Activated naive CD8-positive, alpha-beta T cell (primary cell): ENCODE measurements around the gene DENND4B.

ENCODE experiments used
- H3K27ac Mint-ChIP-seq: one replicate; pipeline ENCODE4 v1.8.0; 2021; ENCODE audit warnings: mixed read lengths
- H3K27me3 Mint-ChIP-seq: one replicate; pipeline ENCODE4 v1.8.0; 2021; ENCODE audit warnings: mixed read lengths
- H3K36me3 Mint-ChIP-seq: one replicate; pipeline ENCODE4 v1.8.0; 2021; ENCODE audit warnings: mixed read lengths
- H3K4me1 Mint-ChIP-seq: one replicate; pipeline ENCODE4 v1.8.0; 2021; ENCODE audit warnings: low read depth, mixed read lengths
- H3K4me3 Mint-ChIP-seq: one replicate; pipeline ENCODE4 v1.8.0; 2021; ENCODE audit warnings: mild to moderate bottlenecking, mixed read lengths
- H3K9me3 Mint-ChIP-seq: one replicate; pipeline ENCODE4 v1.8.0; 2021; ENCODE audit warnings: low read depth, mixed read lengths

The DENND4B gene

DNA sequence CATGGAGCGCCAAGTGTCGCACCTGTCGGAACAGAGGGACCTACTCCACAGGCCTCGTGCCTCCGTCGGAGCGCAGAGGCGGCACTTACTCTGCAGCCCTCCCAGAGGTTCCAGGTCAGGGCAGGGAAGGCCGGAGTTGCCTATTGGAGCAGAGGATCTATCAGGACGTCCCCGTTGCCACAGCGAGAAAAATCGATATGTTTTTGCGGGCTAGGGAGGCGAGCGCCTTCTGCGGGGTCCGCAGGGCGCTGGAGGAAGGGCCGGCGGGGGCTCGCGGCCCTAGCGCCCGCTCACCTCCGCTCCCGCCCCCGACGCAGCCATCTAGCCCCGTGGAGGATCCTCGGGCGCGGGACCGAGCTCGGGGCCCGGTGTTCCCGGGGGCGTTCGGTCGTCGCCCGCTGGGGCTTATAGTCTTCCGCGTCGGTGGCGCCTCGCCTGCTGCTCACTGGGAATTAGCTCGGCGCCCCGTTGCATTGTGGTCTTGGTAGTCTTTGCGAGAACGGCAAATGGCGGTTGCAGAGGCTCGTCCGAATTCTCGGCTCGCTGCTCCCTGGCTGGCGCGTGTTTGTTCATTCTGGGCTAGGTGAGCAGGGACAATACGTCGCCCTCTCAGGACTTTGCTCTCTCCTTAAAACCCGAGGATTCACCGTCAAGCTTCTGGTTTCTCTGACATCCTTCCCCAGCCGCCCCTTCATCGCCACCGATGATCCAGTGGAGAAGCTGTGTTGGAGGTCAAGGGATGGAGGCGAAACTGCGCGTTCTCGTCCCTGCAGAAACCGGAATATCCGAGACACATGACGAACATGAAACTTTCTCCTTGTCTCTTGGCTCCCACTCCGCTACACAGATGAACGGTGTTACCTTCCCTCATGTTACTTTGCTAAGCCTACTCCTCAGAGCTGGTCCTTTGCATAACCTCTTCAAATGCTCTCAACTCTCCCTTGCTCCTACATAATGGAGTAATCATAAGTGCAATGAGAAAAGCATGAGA, 31.0 kb upstream of the DENND4B start, which contains the start of gene JTB:
JTB (minus strand) TSS at position 425 of the 991 bp plus-strand sequence; CDS start at position 3, 422 bp downstream.
- peak within 1 kb of the TSS; percentile 98 for H3K27ac Mint-ChIP-seq
- H3K9me3 Mint-ChIP-seq, result no peaks in the 10 kb centered on the region
- no peaks in the 10 kb centered on the region for H3K27me3 Mint-ChIP-seq
- peaks cover 38% of the 10 kb centered on the region for H3K4me1 Mint-ChIP-seq
- H3K36me3 Mint-ChIP-seq, result peaks cover 5% of the 10 kb centered on the region
- peak within 1 kb of the TSS; percentile 97 for H3K4me3 Mint-ChIP-seq

DNA sequence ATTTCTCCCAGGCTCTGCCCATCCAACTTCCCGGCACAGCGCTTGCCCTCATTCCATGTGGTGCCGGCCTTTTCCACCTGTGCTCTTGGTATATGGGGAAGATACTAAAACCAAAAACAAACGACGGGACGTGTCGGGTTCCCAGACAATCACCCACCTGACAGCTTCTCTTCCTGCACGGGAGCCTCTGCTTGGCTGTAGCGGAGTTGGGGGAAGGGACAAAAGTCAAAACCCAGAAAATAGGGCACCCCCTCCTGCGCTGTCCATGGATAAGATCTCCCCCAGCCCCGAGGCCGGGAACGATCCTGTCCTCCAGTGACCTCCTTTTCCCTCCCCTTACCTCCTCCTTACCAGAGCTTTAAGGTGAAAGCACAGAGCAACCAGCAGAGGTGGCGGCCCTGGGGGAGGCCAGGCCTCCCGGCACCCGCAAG, 30.3 kb upstream of the DENND4B start:
- peaks cover 44% of the 10 kb centered on the region for H3K4me1 Mint-ChIP-seq
- no peaks in the 10 kb centered on the region for H3K27me3 Mint-ChIP-seq
- H3K36me3 Mint-ChIP-seq, result peaks cover 5% of the 10 kb centered on the region
- peak overlapping the region; percentile 97 for H3K4me3 Mint-ChIP-seq
- H3K27ac Mint-ChIP-seq, result peak overlapping the region; percentile 98
- H3K9me3 Mint-ChIP-seq, result no peaks in the 10 kb centered on the region

DNA sequence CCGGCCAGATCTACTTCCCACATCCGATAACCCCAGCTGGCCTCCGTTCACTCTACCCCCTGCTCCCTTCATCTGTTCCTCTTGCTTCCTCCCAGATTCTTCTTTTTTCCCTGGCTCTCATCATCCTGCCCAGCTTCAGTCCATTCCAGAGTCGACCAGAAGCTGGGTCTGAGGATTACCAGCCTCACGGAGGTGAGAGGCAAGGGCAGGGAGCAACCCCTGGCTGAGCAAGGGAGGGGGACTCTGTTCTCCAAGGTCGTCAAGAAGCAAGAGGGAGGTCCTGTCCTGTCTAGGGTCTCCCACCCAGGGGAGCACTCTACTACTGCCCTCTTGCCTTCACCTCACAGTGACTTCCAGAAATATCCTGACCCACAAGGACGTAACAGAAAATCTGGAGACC, 27.0 kb upstream of the DENND4B start:
- H3K4me3 Mint-ChIP-seq, result no peak overlapping the region
- H3K36me3 Mint-ChIP-seq, result peaks cover 5% of the 10 kb centered on the region
- peaks cover 44% of the 10 kb centered on the region for H3K4me1 Mint-ChIP-seq
- H3K9me3 Mint-ChIP-seq, result no peaks in the 10 kb centered on the region
- H3K27me3 Mint-ChIP-seq, result no peaks in the 10 kb centered on the region
- H3K27ac Mint-ChIP-seq, result peak overlapping the region; percentile 71

DNA sequence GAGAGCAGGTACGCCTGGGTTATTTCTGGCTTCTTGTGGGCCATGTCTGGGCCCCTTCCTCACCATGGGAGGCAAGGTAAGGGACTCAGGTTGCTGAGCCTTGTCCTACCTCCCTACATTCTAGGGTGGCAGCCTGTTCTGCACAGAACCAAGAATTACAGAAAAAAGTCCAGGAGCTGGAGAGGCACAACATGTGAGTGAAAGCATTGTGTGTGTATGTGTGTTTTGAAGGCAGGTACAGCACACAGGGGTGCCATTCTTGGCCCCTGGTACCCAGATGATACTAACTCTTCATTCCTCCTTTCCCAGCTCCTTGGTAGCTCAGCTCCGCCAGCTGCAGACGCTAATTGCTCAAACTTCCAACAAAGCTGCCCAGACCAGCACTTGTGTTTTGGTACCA, 26.6 kb upstream of the DENND4B start:
- no peaks in the 10 kb centered on the region for H3K27me3 Mint-ChIP-seq
- H3K9me3 Mint-ChIP-seq, result no peaks in the 10 kb centered on the region
- no peak overlapping the region for H3K4me3 Mint-ChIP-seq
- H3K36me3 Mint-ChIP-seq, result peaks cover 5% of the 10 kb centered on the region
- peak overlapping the region; percentile 58 for H3K27ac Mint-ChIP-seq
- peaks cover 39% of the 10 kb centered on the region for H3K4me1 Mint-ChIP-seq

DNA sequence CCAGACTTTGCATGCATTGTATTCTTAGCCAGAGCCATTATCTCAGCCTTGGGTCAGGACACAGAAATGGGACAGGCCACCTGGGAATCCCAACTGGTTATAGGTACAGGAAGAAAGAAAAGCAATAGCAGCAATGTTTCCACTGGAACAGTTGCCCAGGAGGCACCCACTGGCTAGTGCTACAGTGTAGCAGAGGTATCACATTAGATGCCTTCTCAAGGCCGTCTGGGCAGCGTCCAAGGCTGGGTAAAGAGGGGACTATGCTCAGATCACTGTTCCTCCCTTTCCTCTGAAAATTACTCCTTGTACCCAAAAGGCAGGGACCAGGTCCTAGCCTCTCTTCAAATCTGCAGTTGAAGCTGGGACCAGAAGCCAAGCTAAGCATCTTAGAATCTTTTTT, 23.8 kb upstream of the DENND4B start:
- peaks cover 47% of the 10 kb centered on the region for H3K4me1 Mint-ChIP-seq
- no peak overlapping the region for H3K4me3 Mint-ChIP-seq
- H3K27me3 Mint-ChIP-seq, result no peaks in the 10 kb centered on the region
- H3K36me3 Mint-ChIP-seq, result no peaks in the 10 kb centered on the region
- H3K27ac Mint-ChIP-seq, result no peak overlapping the region
- no peaks in the 10 kb centered on the region for H3K9me3 Mint-ChIP-seq

DNA sequence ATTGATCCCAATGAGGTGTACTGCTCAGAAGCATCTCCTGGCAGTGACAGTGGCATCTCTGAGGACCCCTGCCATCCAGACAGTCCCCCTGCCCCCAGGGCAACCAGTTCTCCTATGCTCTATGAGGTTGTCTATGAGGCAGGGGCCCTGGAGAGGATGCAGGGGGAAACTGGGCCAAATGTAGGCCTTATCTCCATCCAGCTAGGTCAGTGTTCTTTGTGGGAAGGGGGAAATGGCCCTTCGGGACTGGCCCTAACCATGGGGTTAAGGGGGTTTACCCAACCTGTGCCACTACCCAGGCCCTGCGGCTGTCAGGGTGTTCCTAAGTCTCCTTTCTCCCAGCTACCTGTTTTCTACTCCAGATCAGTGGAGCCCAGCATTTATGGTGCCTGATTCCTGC, 22.5 kb upstream of the DENND4B start:
- Mint-ChIP-seq H3K36me3 (no peaks in the 10 kb centered on the region), H3K27ac (peak overlapping the region; percentile 68), H3K9me3 (no peaks in the 10 kb centered on the region), H3K4me1 (peaks cover 44% of the 10 kb centered on the region), H3K4me3 (peak overlapping the region; percentile 10), H3K27me3 (no peaks in the 10 kb centered on the region)

DNA sequence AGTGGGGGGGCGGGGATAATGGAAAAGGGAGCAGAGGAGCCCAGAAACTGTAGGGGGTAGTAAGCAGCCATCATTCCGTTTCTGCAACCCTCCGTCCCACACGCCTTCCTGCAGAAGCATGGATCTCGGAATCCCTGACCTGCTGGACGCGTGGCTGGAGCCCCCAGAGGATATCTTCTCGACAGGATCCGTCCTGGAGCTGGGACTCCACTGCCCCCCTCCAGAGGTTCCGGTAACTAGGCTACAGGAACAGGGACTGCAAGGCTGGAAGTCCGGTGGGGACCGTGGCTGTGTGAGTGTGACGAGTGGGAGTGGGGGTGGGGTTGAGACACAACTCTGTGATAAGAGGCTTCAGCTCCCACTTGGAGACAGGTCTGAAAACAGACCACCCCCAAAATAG, 21.9 kb upstream of the DENND4B start:
- Mint-ChIP-seq H3K9me3 (no peaks in the 10 kb centered on the region), H3K36me3 (no peaks in the 10 kb centered on the region), H3K27ac (peak overlapping the region; percentile 91), H3K4me1 (peaks cover 48% of the 10 kb centered on the region), H3K27me3 (no peaks in the 10 kb centered on the region), H3K4me3 (no peak overlapping the region)

DNA sequence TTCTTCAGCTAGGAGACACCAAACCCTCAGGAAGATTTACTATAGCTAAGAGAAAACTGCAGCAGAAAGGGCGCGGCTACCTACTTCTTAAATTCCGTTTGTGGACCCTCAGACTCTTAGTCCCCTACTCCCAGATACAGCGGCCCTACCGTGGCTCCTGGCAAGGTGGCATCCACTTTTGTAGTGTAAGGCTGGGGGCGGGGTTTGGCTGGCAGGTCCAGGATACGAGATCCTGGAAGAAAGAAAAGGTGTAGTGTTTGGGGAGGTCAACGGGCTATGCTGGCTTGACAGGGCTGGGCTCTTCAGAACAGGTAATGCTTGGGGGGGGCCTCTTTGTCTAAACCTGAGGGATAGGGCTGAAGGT, 21.5 kb upstream of the DENND4B start:
- Mint-ChIP-seq H3K4me3 (peak overlapping the region; percentile 90), H3K9me3 (no peaks in the 10 kb centered on the region), H3K27me3 (no peaks in the 10 kb centered on the region), H3K27ac (peak overlapping the region; percentile 91), H3K36me3 (no peaks in the 10 kb centered on the region), H3K4me1 (peaks cover 45% of the 10 kb centered on the region)

DNA sequence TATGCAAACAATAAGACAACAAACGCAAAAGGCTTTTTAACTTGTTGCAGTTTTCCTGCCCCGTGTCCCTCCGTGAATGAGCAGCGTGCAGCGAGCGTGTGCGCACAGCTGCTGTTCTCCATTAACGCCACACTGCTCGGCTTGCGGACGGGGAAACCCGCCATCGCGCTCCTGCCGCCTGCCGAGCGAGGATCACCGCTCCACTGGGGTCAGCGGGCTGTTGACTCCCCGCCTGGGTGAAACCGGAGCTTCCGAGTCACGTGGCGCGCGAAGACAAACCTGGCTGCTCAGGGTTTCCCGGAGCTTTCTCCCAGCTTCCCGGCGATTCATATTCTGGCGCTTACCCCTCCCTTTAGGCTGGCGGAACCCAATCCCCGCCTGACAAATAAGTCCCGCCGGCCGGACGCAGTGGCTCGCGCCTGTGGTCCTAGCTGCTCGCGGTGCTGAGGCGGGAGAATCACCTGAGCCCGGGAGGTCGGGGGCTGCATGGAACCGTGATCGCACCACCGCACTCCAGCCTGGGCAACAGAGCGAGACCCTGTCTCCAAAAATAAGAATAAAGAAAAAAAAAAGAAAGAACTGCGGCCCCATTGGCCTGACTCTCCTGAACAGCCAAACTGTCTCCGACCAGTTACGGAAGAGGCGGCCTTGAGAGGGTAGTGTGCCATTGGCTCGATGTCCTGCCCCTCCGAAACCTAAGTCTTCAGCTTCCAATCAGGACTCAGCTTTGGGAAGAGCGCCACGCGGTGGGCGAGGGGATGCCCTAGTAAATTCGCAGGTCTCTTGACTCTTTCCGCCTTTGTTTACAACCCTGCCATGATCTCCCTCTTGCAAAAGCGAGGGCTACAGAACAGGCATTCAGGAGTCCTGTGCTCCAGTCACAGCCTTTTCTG, 20.8 kb upstream of the DENND4B start, which contains the start of gene CREB3L4:
CREB3L4 (plus strand) TSS at position 796 of the 893 bp plus-strand sequence. CDS start 624 bp downstream, outside the sequence.
- Mint-ChIP-seq H3K4me1 (peaks cover 49% of the 10 kb centered on the region), H3K36me3 (no peaks in the 10 kb centered on the region), H3K9me3 (no peaks in the 10 kb centered on the region), H3K4me3 (peak within 1 kb of the TSS; percentile 90), H3K27me3 (no peaks in the 10 kb centered on the region), H3K27ac (peak within 1 kb of the TSS; percentile 91)

DNA sequence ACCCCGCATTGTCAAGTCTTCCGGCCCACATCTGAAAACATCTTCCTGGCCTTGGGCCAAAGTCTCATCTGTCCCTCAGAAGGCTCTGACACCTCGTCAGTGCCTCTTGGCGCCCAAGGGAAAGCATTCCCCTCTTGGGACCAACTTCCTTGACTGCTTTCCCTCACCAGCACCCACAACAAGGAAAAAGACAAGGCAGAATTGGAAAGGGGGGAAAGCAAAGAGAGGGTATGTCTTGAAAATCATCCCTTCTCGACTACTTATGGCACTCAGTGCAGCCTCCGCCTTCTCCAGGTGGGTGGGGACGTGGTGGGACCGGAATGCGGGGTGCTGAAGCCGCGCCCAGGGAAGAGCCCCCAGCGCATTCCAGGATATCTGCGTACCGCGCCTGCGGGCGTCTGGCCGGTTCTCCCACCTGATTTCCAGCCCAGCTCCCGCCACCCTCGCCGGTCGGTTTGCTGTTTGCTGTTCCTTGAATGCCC, 17.4 kb upstream of the DENND4B start:
- H3K4me3 Mint-ChIP-seq, result peak overlapping the region; percentile 98
- peaks cover 53% of the 10 kb centered on the region for H3K4me1 Mint-ChIP-seq
- H3K36me3 Mint-ChIP-seq, result no peaks in the 10 kb centered on the region
- no peaks in the 10 kb centered on the region for H3K27me3 Mint-ChIP-seq
- H3K9me3 Mint-ChIP-seq, result no peaks in the 10 kb centered on the region
- peak overlapping the region; percentile 99 for H3K27ac Mint-ChIP-seq

DNA sequence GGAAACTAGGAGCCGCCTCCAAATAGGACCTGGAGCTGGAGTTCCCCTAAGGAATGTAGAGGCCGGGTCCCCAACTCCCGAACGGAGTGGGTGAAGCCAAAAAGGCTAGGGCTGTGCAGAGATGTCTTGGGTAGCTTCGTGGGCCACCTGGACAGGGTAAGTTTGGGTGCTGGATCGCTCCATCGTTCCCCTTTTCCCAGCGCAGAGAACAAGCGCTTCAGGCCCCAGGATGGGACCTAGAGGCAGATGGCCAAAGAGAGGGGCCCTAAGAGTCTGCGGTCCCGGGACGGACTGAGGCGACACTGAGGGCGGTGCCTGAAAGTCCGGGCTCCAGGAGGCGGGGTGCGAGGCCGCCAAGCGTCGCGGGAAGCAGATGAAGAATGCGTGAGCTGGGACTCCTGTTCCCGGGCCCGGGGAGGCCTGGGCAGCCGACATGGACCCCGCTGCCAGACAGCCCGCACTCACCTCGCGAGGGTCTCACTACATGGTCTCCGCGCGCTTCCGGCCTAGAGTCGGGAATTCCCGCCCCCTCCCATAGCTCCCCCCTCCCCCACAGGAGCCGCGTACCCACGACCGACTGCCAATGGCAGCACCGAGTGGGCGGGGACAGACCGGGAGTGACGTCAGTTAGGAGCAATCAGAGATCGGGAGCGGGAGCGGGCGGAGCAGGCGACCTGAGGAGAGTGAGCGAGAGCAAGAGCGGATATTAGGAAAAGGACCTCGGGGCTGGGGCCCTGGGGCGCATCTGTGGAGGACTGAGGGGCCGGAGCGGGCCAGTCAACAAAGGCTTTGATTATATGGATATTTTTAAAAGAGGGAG, 16.7 kb upstream of the DENND4B start, which contains the start of gene SLC39A1:
SLC39A1 (minus strand) TSS at position 508 of the 820 bp plus-strand sequence. CDS start 822 bp downstream, outside the sequence.
- Mint-ChIP-seq H3K27me3 (no peaks in the 10 kb centered on the region), H3K27ac (peak within 1 kb of the TSS; percentile 99), H3K4me3 (peak within 1 kb of the TSS; percentile 98), H3K9me3 (no peaks in the 10 kb centered on the region), H3K4me1 (peaks cover 55% of the 10 kb centered on the region), H3K36me3 (no peaks in the 10 kb centered on the region)

DNA sequence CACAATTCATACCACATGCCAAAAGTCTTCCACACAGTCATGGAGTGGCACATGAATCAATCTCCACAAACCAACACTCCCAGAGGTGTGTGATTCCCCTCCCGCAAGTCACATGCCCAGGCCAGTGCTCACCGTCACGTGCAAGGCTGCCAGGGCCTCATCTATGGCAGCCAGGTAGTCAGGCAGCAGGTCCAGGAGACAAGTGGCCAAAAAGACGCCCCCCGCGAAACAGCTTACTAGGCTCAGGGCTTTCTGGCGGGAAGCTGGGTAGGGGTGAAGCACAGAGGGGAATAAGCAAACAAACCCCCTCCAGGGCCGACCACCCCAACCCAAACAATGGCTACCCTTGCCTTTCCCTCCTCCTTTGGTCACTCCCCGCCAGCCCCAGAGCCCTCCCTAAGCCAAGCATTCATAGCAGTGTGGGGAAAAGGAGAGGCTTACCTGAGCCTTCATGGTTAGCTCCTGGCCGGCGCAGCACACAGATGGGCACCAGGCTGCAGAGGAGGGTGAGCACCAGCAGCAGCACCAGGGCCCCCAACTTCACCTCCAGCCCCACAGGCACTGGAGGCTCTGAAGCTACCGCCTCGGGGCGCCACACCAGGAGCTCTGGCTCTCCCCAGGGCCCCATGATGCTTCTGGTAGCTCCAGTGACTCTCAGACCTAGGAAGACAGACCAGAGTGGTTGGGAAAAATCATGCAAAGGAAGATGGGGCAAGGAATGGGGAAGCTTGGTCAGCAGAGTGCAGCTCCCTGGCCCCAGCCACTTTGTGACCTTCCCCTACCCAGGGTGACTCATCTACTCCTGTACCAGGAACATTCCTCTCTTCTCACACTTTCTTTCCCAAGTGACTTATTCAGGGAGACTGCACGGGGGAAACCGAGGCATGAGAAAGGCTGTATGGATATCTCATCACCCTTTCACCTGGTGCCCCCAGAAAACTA, 15.8 kb upstream of the DENND4B start:
- Mint-ChIP-seq H3K36me3 (no peaks in the 10 kb centered on the region), H3K9me3 (no peaks in the 10 kb centered on the region), H3K4me1 (peaks cover 48% of the 10 kb centered on the region), H3K27me3 (no peaks in the 10 kb centered on the region), H3K4me3 (peak overlapping the region; percentile 98), H3K27ac (peak overlapping the region; percentile 99)

DNA sequence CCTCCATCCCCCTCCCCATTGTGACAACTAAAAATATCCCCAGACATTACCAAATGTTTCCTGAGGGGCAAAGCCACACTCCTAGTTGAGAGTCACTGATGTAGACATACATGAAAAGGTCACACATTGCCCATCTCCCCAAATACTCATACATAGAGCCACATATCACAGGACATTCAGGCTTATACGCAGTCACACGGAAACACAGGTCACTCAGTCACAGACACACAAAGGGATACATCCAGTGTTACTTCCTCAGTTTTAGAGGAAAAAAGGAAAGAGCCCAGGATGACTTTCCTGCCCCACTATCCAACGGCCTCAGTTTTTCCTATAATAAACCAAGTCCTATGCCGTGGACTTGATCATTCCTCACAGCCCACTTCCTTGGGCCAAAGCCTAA, 14.9 kb upstream of the DENND4B start:
- Mint-ChIP-seq H3K9me3 (no peaks in the 10 kb centered on the region), H3K4me3 (peak overlapping the region; percentile 98), H3K27me3 (no peaks in the 10 kb centered on the region), H3K36me3 (no peaks in the 10 kb centered on the region), H3K27ac (peak overlapping the region; percentile 99), H3K4me1 (peaks cover 49% of the 10 kb centered on the region)
